ENCODE results near the gene VENTX. TPM values are rescaled to one million over a fixed set of nuclear protein-coding genes. Genes with fewer than 3 reads are reported as not detected.

VENTX gene
- total and polyA plus RNA-seq, 2 of the 4 experiments (the other 2 are of a cell fraction): not detected

DNA sequence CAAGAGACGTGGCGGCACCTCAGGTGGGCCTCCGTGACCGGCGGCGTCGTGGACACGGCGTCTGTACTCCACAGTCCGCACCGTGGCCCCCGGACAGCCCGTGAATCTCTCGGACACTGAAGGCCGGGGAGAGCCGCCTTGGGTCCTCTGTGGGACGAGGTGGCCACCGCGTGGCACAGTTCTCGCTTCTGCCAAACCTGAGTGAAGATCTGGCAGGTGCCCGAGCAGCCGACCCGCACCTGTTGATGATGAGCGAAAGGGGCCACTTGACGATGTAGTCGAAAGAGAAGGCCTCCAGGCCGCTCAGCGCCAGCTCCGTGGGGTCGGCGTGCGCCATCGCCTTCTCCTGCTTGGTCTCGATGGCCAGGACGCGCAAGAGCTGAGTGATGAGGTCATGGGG is 47.6 kb downstream of the VENTX start:
- dilution Hi-C loops (cut with HindIII; ENCODE audit: low sequenced_read_pairs, unreplicated experiment) (no loop called here), intact Hi-C loops (cut with micrococcal nuclease) (no loop called here), in situ Hi-C loops (cut with MboI; ENCODE audit: low sequenced_read_pairs) (no loop called here)
- Histone ChIP-seq H3K18ac (ENCODE audit: low read depth, low read length) (no peak overlapping the region), H3K9me3 (ENCODE audit: control insufficient read depth, insufficient read depth, low read length) (no peaks in the 10 kb centered on the region), H2BK5ac (ENCODE audit: low read depth, low read length, poor library complexity, severe bottlenecking) (no peak overlapping the region), H2AK9ac (replicated peaks; ENCODE audit: low read depth, low read length, poor library complexity) (no peak overlapping the region), H3K79me1 (ENCODE audit: low read depth in 1 of 2, low read length in 2 of 2) (peaks cover 3 to 9% of the 10 kb centered on the region in 2 experiments; a peak in 3 of 4 replicates), H3K27ac (ENCODE audit: insufficient read depth, low read length) (no peak overlapping the region), H3K4ac (ENCODE audit: low read depth, low read length) (no peak overlapping the region), H3K9ac (ENCODE audit: low read depth, low read length) (no peak overlapping the region), H2BK120ac (ENCODE audit: low read depth, low read length) (no peak overlapping the region), H3K4me1 (ENCODE audit: control insufficient read depth, insufficient read depth, low read length) (no peaks in the 10 kb centered on the region), H4K20me1 (ENCODE audit: insufficient read depth, low read length) (no peaks in the 10 kb centered on the region), H3K4me2 (ENCODE audit: low read depth, low read length) (no peak overlapping the region), H3K23ac (ENCODE audit: low read depth, low read length) (no peak overlapping the region), H2AFZ (replicated peaks; ENCODE audit: low read length, poor library complexity) (no peak overlapping the region), H3K9me1 (ENCODE audit: insufficient read depth, low read length) (no peaks in the 10 kb centered on the region), H2BK15ac (ENCODE audit: low read depth, low read length) (no peak overlapping the region), H2AK5ac (ENCODE audit: low read depth, low read length) (no peak overlapping the region), H3K56ac (ENCODE audit: extremely low read depth, insufficient read depth, low read length) (no peak overlapping the region), H3K27me3 (ENCODE audit: control insufficient read depth, insufficient read depth, low read length) (no peaks in the 10 kb centered on the region), H3K4me3 (ENCODE audit: insufficient read depth, low read depth, low read length) (no peak overlapping the region), H3K14ac (replicated peaks; ENCODE audit: low read depth, low read length) (no peak overlapping the region), H2BK20ac (ENCODE audit: low read depth, low read length) (no peak overlapping the region), H4K8ac (ENCODE audit: low read depth in 2 of 2, low read length in 2 of 2) (no peak overlapping the region), H3K36me3 (ENCODE audit: control insufficient read depth, insufficient read depth, low read length) (peaks cover 79% of the 10 kb centered on the region), H4K91ac (ENCODE audit: insufficient read depth, low read depth, low read length) (no peak overlapping the region), H4K5ac (ENCODE audit: low read depth, low read length) (no peak overlapping the region)
- ChIA-PET POLR2A (ENCODE audit: unreplicated experiment) (no interaction called here), CTCF (no interaction called here)
- 98% methylated on average over 19 of the region's 36 CpGs; no CpG with 5 or more reads in 1 of the 2 experiments for WGBS, 2 experiments (ENCODE audit: extremely low coverage in 2 of 2, insufficient read length in 1 of 2)
- no peak for DNase-seq
- no peak for ATAC-seq (ENCODE audit: low read depth)
- BruUV-seq (replicated peaks): no TSS peak
- TF ChIP-seq MAFK (IDR thresholded peaks at IDR 0.05; ENCODE audit: low read depth, low read length) (no peak), CEBPB (IDR thresholded peaks at IDR 0.05; ENCODE audit: low read depth, low read length) (no peak), MXI1 (IDR thresholded peaks at IDR 0.05; ENCODE audit: borderline replicate concordance, low read depth, low read length) (no peak), MAZ (IDR thresholded peaks at IDR 0.05; ENCODE audit: borderline replicate concordance, low read depth, low read length) (no peak), RFX5 (IDR thresholded peaks at IDR 0.05; ENCODE audit: low read depth, low read length) (no peak), BHLHE40 (IDR thresholded peaks at IDR 0.05; ENCODE audit: low read depth, low read length) (no peak), CHD1 (IDR thresholded peaks at IDR 0.05; ENCODE audit: low read depth, low read length) (no peak), RCOR1 (IDR thresholded peaks at IDR 0.05; ENCODE audit: insufficient replicate concordance, low read length) (no peak), NFE2L2 (IDR thresholded peaks at IDR 0.05; ENCODE audit: low read depth, low read length) (no peak), RAD21 (IDR thresholded peaks at IDR 0.05; ENCODE audit: low read length) (no peak), POLR2A (IDR thresholded peaks at IDR 0.05; ENCODE audit: low read depth, low read length) (no peak), SMC3 (IDR thresholded peaks at IDR 0.05; ENCODE audit: low read depth, low read length) (no peak)
- TF ChIP-seq, protein P1, sequence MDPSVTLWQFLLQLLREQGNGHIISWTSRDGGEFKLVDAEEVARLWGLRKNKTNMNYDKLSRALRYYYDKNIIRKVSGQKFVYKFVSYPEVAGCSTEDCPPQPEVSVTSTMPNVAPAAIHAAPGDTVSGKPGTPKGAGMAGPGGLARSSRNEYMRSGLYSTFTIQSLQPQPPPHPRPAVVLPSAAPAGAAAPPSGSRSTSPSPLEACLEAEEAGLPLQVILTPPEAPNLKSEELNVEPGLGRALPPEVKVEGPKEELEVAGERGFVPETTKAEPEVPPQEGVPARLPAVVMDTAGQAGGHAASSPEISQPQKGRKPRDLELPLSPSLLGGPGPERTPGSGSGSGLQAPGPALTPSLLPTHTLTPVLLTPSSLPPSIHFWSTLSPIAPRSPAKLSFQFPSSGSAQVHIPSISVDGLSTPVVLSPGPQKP (IDR thresholded peaks at IDR 0.05; ENCODE audit: borderline replicate concordance, low read depth, low read length): no peak
- TF ChIP-seq, protein P2, sequence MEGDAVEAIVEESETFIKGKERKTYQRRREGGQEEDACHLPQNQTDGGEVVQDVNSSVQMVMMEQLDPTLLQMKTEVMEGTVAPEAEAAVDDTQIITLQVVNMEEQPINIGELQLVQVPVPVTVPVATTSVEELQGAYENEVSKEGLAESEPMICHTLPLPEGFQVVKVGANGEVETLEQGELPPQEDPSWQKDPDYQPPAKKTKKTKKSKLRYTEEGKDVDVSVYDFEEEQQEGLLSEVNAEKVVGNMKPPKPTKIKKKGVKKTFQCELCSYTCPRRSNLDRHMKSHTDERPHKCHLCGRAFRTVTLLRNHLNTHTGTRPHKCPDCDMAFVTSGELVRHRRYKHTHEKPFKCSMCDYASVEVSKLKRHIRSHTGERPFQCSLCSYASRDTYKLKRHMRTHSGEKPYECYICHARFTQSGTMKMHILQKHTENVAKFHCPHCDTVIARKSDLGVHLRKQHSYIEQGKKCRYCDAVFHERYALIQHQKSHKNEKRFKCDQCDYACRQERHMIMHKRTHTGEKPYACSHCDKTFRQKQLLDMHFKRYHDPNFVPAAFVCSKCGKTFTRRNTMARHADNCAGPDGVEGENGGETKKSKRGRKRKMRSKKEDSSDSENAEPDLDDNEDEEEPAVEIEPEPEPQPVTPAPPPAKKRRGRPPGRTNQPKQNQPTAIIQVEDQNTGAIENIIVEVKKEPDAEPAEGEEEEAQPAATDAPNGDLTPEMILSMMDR (conservative IDR thresholded peaks at IDR 0.05; ENCODE audit: low read depth, low read length): no peak
- TF ChIP-seq, protein P3, sequence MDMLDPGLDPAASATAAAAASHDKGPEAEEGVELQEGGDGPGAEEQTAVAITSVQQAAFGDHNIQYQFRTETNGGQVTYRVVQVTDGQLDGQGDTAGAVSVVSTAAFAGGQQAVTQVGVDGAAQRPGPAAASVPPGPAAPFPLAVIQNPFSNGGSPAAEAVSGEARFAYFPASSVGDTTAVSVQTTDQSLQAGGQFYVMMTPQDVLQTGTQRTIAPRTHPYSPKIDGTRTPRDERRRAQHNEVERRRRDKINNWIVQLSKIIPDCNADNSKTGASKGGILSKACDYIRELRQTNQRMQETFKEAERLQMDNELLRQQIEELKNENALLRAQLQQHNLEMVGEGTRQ (IDR thresholded peaks at IDR 0.05; ENCODE audit: low read depth, low read length): no peak
